ENCODE data around the gene REM2. TPM values are rescaled to one million over a fixed set of nuclear protein-coding genes. Genes with fewer than 3 reads are reported as not detected.
A peak's percentile ranks its signal among the peaks of the same experiment; 100 is the strongest.

REM2 gene
- total and polyA plus RNA-seq, 8 donors = 0.12 to 1.2 (median 0.87) TPM; not detected in 3

GRCh38 chr14:22888662-22889061 is 5.6 kb downstream of the REM2 start:
- H3K27ac ChIP-seq = peak overlapping the region in 2 of 5 donors; percentile 86 to 88

GRCh38 chr14:22890416-22890815 is 7.4 kb downstream of the REM2 start:
- Histone ChIP-seq H3K27me3 (no peaks in the 10 kb centered on the region), H3K27ac (no peak overlapping the region), H3K4me3 (no peak overlapping the region), H3K4me1 (peaks cover 16 to 33% (median 27%) of the 10 kb centered on the region in 4 donors), H3K9me3 (no peaks in the 10 kb centered on the region), H3K36me3 (no peaks in the 10 kb centered on the region)
- no peak for DNase-seq
- TF ChIP-seq CTCF (IDR thresholded peaks at IDR 0.05) (no peak), POLR2AphosphoS5 (IDR thresholded peaks at IDR 0.05) (no peak), EP300 (IDR thresholded peaks at IDR 0.05) (no peak), POLR2A (IDR thresholded peaks at IDR 0.05) (no peak)
- intact Hi-C loops (cut with DNase I; ENCODE audit: low total_unique reads) = no loop called here
- 79 to 92% (median 88%) methylated on average over 1 of the region's 1 CpG for WGBS, 5 donors

More at GRCh38 chr14:22888662-22889061, 5.6 kb downstream of the REM2 start:
- intact Hi-C loops (cut with DNase I; ENCODE audit: low total_unique reads) = no loop called here
- Histone ChIP-seq H3K36me3 (no peaks in the 10 kb centered on the region), H3K4me1 (peaks cover 16 to 34% (median 27%) of the 10 kb centered on the region in 4 donors), H3K4me3 (no peak overlapping the region), H3K27me3 (no peaks in the 10 kb centered on the region), H3K9me3 (no peaks in the 10 kb centered on the region)
- WGBS, 5 donors = 24 to 72% (median 59%) methylated on average over 3 to 4 of the region's 4 CpGs
- no peak for DNase-seq
- TF ChIP-seq CTCF (IDR thresholded peaks at IDR 0.05) = no peak
- TF ChIP-seq POLR2AphosphoS5 (IDR thresholded peaks at IDR 0.05) = no peak
- no peak for TF ChIP-seq POLR2A (IDR thresholded peaks at IDR 0.05)
- no peak for TF ChIP-seq EP300 (IDR thresholded peaks at IDR 0.05)

- 81 to 88% (median 86%) methylated on average over 7 of the region's 7 CpGs for WGBS, 5 donors
Measured at GRCh38 chr14:22892488-22892887, 9.5 kb downstream of the REM2 start.

GRCh38 chr14:22893706-22894105 is 10.7 kb downstream of the REM2 start:
- H3K36me3 ChIP-seq = no peaks in the 10 kb centered on the region

More at GRCh38 chr14:22892488-22892887, 9.5 kb downstream of the REM2 start:
- Histone ChIP-seq H3K4me1 (peaks cover 7 to 23% (median 11%) of the 10 kb centered on the region in 4 donors), H3K27ac (no peak overlapping the region), H3K4me3 (no peak overlapping the region), H3K27me3 (no peaks in the 10 kb centered on the region), H3K36me3 (no peaks in the 10 kb centered on the region), H3K9me3 (no peaks in the 10 kb centered on the region)
- intact Hi-C loops (cut with DNase I; ENCODE audit: low total_unique reads) = no loop called here
- DNase-seq = no peak
- no peak for TF ChIP-seq POLR2AphosphoS5 (IDR thresholded peaks at IDR 0.05)
- no peak for TF ChIP-seq EP300 (IDR thresholded peaks at IDR 0.05)
- TF ChIP-seq POLR2A (IDR thresholded peaks at IDR 0.05) = no peak
- no peak for TF ChIP-seq CTCF (IDR thresholded peaks at IDR 0.05)

More at GRCh38 chr14:22893706-22894105, 10.7 kb downstream of the REM2 start:
- Histone ChIP-seq H3K27me3 (no peaks in the 10 kb centered on the region), H3K4me3 (no peak overlapping the region), H3K4me1 (peaks cover 0 to 19% (median 5%) of the 10 kb centered on the region in 4 donors), H3K9me3 (no peaks in the 10 kb centered on the region), H3K27ac (no peak overlapping the region)
- intact Hi-C loops (cut with DNase I; ENCODE audit: low total_unique reads) = no loop called here
- TF ChIP-seq EP300 (IDR thresholded peaks at IDR 0.05) = no peak
- TF ChIP-seq POLR2A (IDR thresholded peaks at IDR 0.05) = no peak
- no peak for TF ChIP-seq CTCF (IDR thresholded peaks at IDR 0.05)
- no peak for TF ChIP-seq POLR2AphosphoS5 (IDR thresholded peaks at IDR 0.05)
- no peak for DNase-seq
- WGBS, 5 donors = 90 to 95% (median 94%) methylated on average over 4 of the region's 4 CpGs

Measured in stomach (tissue), 9 donors.